Effector CD8-positive, alpha-beta T cell (primary cell): Measurements from ENCODE around the gene RBP3.
"Not testable (repeated sequence)": the region's sequence is repeated elsewhere in the genome, so short reads cannot be mapped to it uniquely, and the experiment has no call there.

Experiments used
- DNase-seq: peaks from one replicate; lab custom pipeline; 2025; lab: John Stamatoyannopoulos, UW

Gene RBP3

DNA sequence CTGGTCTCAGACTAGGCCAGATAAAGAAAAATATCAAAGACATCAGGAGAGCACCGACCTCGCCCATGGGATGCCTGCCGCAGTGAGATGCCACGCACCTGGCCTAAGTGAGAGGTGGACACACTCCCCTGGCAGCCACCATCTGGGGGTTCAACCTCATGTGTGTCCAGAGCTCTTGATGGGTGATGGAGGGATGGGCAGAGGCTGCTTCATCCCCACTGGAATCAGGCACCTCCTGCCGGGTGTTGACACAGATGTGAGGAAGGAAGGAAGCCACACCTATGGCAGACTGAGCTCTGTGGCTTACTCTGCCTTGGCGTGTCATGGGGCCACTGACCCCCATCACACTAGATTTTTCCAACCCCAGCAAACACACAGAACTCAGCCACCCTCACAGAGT lies 24.6 kb downstream of the RBP3 start:
- no peak for DNase-seq

DNA sequence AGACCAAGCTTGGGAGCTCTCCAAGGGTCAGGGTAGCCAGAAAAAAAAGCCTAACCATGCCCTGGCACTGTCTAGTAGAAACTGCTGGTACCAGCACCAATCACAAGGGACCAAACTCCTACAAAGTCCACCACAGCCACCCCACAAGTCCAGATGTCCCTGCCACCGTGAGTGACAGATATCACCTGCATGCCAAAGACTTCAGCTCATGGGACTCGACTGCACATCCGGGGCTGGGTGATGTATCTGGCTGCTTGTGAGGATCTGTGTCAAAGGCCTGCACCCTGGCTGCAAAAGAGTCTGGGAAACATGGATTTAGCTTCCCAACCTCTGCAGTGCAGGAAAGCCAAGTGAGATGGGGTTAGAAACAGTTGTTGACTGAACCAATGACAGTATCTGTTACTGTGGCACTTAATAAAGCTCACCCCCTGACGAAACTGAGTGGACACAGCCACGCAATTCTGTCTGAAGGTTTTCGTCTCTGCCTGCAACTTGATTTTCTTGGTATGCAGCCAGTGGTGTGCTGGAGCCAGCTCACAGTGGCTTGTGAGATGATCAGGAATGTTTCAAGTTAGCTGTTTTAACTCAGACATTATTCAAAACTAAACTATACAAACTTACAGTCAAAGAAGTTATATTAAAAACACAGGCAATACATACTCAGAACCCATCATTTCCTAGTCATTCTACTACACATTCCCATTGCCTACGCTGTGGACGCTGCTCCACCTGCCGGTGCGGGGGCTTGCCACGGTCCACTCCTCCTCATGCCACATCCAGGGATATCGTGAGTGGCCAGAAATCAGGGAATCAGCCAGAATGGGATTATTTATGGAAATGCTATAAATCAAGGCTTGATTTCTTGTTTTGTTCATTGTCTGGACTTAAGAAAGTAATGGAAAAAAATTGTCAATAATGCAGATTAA lies 26.7 kb downstream of the RBP3 start:
- DNase-seq = no peak

GRCh38 chr10:47376522-47377220 lies 28.5 kb downstream of the RBP3 start:
- DNase-seq = no peak

- no peak for DNase-seq
These were observed 30.0 kb downstream of the RBP3 start for GRCh38 chr10:47378183-47378510.

DNA sequence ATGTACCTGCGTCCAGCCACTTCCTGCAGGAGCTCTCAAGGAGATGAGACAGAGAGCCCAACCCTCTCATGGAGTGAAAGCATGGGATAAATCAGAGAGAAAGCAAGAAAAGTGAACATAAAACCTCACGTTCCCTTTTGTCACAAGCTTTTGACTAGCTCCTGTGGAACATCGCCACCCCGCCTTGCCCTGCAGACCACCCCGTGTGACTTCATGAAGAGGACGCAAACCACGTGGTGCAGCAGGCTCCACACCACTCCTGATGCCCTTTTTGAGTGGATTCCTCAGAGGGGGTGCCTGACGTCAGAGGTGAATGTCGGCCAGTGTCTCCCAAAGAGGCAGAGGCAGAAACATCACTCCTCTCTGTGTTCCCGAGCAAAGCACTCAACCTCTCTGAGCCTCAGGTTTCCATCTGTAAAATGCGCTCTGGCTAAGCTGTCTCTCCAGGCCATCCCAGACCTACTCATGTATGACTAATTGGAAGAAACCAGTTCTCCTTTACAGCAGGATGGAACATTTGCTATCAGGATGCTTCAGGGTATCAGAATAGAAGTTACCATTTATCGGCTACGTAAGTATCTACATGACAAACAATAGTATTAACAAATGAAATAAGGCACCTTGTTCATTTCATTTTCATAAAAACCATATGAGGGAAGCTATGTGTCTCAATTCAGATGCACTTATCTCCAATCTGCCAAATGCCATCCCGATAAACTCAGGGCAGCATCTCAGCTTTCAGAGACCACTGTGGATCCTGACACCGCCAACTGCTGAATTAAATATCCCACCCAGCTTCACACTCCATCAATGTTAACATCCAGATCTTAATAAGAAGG lies 30.7 kb downstream of the RBP3 start:
- DNase-seq = no peak

- DNase-seq = no peak
These were observed 31.3 kb downstream of the RBP3 start for GRCh38 chr10:47379445-47379785.

- no peak for DNase-seq
These were observed 31.7 kb downstream of the RBP3 start for GRCh38 chr10:47379901-47380300.

DNA sequence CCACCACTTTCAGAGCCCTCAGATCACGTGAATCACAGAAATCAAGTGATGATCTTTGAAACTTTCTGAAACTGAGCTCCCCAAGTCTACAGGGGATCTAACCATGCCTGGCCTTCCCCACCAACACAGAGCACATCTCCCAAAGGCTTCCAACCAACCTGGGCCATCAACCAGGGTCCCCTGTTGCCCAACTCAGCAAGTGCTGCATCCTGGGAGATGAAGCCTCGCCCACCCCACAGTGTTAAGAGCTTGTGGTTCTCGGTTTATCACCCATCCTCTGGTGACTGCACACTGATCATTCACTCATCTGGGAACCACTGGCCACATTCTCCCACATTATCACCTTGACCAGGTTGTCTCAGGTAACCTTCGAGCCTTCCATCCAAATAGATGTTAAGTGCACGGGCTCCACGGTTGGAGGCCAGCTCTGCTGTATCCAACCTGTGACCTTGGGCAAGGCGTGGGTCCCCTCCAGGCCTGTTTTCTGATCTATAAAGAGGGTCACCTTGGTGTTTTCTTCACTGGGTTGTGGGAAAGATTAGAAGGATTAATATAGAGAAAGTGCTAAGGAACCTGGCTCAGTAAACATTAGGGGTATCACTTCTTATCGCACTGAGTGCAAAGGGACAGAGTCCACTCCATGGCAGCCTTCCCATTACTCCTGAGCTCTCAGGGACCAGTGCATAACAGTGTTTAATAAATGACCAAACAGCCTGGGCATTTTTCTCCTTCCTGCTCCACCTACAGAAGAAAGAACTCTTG lies 32.4 kb downstream of the RBP3 start:
- DNase-seq = no peak

DNA sequence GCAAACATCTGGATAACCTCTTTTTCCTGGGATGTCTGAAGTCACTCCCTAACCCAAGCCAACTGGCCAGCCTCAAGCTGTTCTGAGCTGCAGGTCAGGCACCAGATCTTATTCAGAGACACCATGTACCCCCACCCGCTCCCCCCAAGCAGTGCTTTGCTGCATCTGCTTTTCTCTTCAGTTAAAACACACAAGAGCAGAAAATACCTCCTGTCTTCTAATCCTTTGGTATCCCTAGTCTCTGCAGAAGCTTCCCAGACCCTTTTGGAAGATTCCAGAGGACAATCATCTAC lies 32.9 kb downstream of the RBP3 start:
- no peak for DNase-seq

GRCh38 chr10:47381427-47382379 lies 33.5 kb downstream of the RBP3 start:
- no peak for DNase-seq

DNA sequence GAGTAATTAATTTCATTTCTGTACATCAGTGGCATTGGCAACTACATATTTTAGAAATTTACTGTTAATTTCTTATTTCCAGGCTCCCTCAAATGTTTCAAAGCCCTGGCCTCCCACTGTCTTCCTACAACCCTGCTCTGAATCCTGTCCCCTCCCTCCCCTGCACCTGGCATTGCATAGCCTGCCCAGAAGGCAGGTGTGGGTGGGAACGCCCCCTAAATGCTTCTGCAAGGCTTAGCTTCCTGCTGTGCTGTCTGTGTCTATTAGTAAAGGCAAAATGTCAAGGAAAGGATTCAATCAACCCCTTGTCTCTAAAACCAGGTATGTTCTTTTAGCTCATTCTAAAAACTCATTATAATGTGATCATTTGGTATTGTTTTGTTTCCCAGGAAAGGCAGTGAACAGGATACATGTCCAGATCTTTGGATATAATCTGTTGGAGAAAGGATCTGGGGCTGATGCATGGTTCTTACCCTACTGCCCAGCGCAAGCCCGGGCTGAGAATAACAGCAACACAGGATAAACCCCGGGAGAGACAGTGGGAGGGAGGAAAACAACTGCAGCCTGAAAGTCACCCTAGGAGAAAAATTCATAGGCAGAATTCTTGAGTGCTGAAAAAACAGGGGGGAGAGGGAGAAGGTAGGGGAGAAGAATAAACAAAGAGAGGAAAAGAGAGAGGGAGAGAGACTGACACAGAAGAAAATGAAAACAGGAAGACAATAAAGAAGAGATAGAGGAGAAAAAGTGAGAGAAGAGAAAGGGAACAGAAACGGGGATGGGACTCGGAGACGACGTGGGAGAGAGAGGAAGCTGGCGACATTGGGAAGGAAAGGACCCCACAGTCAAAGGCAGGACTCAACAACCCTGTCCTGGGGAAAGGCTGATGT lies 35.3 kb downstream of the RBP3 start:
- DNase-seq = no peak

DNA sequence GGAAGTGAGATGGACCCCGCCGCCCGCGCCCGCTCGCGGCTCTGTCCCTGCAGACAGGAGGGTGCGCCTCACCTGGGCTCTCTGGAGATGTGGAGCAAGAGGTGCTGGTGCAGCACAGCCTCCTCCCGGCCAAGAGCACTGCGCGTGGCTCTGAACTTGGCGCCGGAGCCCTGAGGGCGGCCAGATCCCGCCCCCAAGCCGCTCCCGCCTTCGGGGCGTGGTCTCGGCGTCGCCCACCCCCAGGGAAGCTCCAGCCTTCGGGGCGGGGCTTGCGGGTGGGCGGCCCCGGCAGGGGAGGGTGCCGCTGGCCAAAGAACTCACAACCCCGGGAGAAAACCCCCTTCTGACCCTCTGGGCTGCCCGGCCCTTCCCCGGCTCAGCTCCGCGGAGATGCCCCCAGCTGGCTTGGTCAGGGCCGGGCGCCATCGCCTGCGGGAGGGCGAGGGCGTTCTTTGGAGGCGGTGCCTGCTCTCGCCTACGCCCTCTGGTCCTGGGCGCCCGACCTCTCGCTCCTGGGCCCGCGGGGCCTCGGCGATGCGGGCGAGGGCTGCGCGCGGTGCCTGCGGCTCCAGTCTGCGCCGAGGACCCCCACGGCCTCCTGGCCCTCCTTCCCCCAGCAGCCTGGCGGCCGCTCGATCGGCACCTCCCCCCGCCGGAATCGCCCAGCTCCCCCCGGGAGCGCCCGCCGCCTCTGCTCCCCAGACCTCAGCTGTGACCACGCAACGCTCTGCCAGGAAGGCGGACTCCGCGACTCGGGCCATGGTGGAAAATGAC lies 36.2 kb downstream of the RBP3 start, which contains the start of gene ZNF488:
Gene ZNF488 (minus strand): TSS at position 146 of the 774 bp plus-strand sequence. CDS start 15,464 bp downstream, outside the sequence.
- DNase-seq = peak; percentile 67

DNA sequence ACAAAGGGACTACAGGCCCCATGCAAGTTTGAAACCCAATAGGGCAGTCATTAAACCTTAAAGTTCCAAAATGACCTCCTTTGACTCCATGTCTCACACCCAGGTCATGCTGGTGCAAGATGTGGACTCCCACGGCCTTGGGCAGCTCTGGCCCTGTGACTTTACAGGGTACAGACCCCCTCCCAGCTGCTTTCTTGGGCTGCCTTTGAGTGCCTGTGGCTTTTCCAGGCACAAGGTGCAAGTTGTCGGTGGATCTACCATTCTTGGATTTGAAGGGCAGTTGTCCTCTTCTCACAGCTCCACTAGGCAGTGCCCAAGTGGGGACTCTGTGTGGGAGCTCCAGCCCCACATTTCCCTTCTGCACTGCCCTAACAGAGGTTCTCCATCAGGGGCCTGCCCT lies 37.9 kb downstream of the RBP3 start:
- DNase-seq = not testable (repeated sequence)

- no peak for DNase-seq
These were observed 40.7 kb downstream of the RBP3 start for GRCh38 chr10:47388879-47389278.

GRCh38 chr10:47389619-47390018 lies 41.5 kb downstream of the RBP3 start:
- DNase-seq = no peak

GRCh38 chr10:47396311-47396717 lies 48.2 kb downstream of the RBP3 start:
- DNase-seq = no peak

DNA sequence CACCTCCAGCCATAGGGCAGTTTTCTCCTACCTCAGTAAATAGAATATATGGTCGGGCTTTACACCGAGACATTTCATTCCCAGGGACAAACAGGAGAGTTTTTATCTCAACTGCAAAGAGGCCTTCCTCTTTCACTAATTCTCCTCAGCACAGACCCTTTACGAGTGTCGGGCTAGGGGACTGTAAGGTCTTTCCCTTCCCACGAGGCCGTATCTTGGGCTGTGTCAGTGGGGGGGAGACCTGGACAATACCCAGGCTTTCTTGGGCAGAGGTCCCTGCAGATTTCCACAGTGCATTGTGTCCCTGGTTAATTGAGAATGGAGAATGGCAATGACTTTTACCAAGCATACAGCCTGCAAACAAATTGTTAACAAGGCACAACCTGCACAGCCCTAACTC lies 49.1 kb downstream of the RBP3 start:
- DNase-seq = no peak

DNA sequence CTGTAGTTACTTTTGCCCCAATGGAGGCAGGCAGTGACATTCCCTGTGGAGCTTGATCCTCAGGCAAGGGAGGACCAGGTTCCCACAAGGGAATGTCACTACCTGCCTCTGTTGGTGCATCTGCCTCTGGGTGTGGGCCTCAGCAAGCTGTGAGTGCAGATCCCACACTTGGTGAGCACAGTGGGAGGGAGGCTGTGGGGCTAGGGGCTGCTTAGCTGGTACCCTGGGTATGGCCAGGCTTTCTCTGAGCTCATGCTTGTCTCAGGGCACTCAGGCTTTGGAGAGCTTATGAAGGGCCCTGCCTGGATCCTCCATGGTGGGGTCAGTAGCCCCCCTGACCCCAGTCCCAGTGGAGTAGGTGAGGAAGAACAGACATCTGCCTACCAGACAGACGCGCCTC lies 52.1 kb downstream of the RBP3 start:
- DNase-seq = no peak

- no peak for DNase-seq
These were observed 52.6 kb downstream of the RBP3 start for GRCh38 chr10:47400786-47401185.
